NCI-H446 treated with DMSO at 0.1 percent for 48 hours (cell line): ENCODE measurements around the gene SLCO6A1.

ENCODE experiments used
- DNase-seq: peaks from one replicate; lab custom pipeline; 2025; lab: John Stamatoyannopoulos, UW

The SLCO6A1 gene

GRCh38 chr5:102451082-102451481 lies 47.7 kb downstream of the SLCO6A1 start:
- DNase-seq = no peak

GRCh38 chr5:102450313-102450990 lies 48.3 kb downstream of the SLCO6A1 start:
- DNase-seq = peak; percentile 4

DNA sequence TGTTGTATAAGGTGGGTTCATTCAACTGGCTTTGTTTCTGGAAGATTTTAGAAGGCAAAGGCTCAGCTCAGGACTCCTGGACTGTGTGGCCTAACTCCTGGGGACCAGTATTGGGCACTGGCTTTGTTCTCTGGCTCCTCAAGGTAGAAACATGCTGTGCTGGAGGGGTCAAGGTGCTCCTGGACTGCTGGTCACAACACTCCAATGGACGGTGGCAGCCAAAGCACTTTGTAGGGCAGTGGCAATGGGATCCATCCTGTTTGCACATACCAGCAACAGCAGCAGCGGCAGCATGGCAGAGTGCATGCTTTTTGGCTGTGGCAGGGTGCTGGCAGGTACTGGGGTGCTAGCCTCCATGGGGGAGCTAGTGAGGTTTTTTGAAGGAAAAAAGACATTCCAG lies 65.3 kb downstream of the SLCO6A1 start:
- no peak for DNase-seq

- no peak for DNase-seq
These were observed 77.2 kb downstream of the SLCO6A1 start for GRCh38 chr5:102421647-102422046.

- DNase-seq = no peak
These were observed 80.3 kb downstream of the SLCO6A1 start for GRCh38 chr5:102418531-102418930.

- DNase-seq = no peak
These were observed 84.4 kb downstream of the SLCO6A1 start for GRCh38 chr5:102414448-102414847.

GRCh38 chr5:102388235-102388634 lies 110.6 kb downstream of the SLCO6A1 start:
- DNase-seq = no peak

DNA sequence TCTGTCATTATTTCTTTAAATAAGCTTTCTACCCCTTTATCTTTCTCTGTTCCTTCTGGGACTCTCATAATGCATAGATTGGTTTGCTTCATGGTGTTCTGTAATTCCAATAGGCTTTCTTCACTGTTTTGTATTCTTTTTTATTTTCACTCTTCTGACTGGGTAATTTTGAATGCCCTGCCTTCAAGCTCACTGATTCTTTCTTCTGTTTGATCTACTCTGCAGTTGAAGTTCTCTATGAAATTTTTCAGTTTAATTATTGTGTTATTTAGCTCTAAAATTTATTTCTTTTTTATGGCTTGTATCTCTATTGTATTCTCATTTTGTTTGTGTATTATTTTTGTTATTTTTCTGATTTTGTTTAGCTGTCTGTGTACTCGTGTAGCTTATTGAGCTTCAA lies 113.4 kb downstream of the SLCO6A1 start:
- no peak for DNase-seq

DNA sequence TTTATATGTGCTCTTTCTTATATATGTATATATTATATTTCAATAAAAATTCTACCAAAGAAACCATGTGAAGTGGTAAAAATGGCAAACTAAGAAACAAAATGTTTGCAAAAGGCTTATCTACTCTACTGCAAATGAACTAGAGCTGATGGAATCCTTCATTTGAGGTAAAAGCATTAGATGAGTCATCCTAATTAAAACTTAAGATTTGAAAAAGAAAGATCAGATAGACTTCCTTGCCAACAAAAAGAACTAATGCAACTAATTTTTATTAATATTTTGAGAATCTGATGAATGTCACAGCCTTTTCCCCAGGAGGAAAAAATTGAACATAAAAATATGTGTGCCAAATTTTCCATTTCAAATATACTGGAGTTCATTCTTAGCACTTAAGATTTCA lies 118.6 kb downstream of the SLCO6A1 start:
- DNase-seq = no peak

DNA sequence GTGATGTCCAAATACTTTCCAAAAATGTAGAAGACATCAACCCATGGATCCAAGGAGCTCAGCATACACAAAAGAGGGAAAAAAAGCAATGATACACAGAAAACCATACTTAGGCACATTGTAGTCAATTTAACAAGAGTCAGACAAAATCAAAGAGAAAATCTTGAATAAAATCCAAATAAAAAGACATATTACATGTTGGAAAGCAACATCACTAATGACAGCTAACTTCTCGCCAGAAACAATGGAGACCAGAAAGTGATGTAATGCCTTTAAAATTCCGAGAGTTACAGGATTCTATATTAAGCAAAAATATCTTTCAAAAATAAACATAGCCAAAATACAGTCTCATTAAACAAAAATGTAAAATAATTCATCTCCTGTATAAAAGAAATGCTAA lies 122.9 kb downstream of the SLCO6A1 start:
- no peak for DNase-seq

- DNase-seq = no peak
These were observed 123.5 kb downstream of the SLCO6A1 start for GRCh38 chr5:102375272-102375671.

GRCh38 chr5:102368392-102368791 lies 130.4 kb downstream of the SLCO6A1 start:
- no peak for DNase-seq

DNA sequence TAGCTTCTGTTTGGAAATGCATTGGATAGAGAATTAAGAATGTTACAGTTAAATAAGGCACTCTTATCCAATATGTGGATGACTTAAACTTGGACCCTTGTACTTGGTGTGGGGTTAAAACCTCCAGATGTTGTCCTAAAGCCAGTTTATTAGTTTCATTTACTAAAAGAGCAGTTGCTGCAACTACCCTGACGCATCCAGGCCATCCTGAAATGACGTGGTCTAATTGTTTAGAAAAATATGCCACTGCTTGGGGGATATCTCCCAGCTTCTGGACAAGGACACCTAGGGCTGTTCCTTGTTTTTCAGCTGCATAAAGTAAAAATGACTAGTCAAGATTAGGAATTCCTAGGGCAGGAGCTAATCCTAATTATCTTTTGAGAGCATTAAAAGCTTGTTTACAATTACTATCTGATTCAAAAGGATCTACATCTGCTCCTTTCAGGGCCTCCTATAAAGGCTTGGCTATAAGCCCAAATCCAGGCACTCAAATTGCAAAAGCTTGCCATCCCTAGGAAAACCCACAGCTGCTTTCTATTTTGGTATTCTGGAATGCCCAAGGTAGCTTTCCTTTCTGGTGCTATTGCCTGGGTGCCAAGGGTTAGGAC lies 157.0 kb downstream of the SLCO6A1 start:
- peak; percentile 85 for DNase-seq

DNA sequence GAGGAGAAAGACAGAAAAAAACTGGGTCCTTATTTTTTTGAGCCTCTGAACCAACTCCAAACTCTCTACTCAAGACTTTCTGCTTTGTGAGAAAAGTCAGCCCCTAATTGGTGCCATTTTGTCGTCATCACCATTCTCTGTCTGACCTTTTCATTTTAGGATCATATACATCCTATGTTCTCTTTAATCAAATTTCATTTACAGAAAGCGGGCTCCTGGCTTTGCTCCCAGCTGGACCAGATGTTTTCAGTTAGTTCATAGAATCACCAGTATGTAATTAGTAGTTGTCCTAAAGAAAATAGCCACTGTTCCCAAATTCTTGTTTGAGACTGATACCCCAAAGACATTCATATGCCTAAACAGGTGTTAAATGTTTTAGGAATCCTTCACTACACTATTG lies 174.1 kb downstream of the SLCO6A1 start:
- no peak for DNase-seq
